Brain microvascular endothelial cell (primary cell): ENCODE data around the gene CCNB1IP1.

Source experiments
- DNase-seq: peaks from one replicate; pipeline ENCODE4 v3.0.0-alpha.2; 2020
- H3K27ac ChIP-seq: fragments of 250-450 bp; sonication (Bioruptor Pico); 2 replicates; pipeline ENCODE4 v1.5.1; 2020; ENCODE audit warnings: mild to moderate bottlenecking, moderate library complexity
- H3K27me3 ChIP-seq: fragments of 250-450 bp; sonication (Bioruptor Pico); replicated peaks from 2 replicates; pipeline ENCODE4 v1.5.1; 2020; ENCODE audit warnings: mild to moderate bottlenecking
- H3K36me3 ChIP-seq: fragments of 250-450 bp; sonication (Bioruptor Pico); replicated peaks from 2 replicates; pipeline ENCODE4 v1.5.1; 2020; ENCODE audit warnings: mild to moderate bottlenecking
- H3K4me3 ChIP-seq: 2 replicates; pipeline ENCODE4 v1.5.1; 2011; ENCODE audit warnings: low read depth, mild to moderate bottlenecking, control low read depth, low read length, moderate library complexity
- CTCF ChIP-seq: IDR thresholded peaks from 2 replicates; pipeline ENCODE4 v1.5.1; 2011; ENCODE audit warnings: low read depth, mild to moderate bottlenecking, moderate library complexity, low read length, control low read depth, inconsistent platforms; ENCODE audit errors: missing control alignments
- in situ Hi-C: cut with HindIII; loops from 2 replicates; pipeline ENCODE4 v1.10.0; 2017; ENCODE audit warnings: low sequenced_read_pairs, low pct_ligation_motif_present

The CCNB1IP1 gene

GRCh38 chr14:20262642-20263128, 70.4 kb downstream of the CCNB1IP1 start:
- Histone ChIP-seq H3K27ac (no peak overlapping the region), H3K27me3 (no peaks in the 10 kb centered on the region), H3K36me3 (no peaks in the 10 kb centered on the region), H3K4me3 (no peak overlapping the region)
- no peak for TF ChIP-seq CTCF
- in situ Hi-C loops = no loop called here
- DNase-seq = peak; percentile 27
